HEK293T (cell line): Measurements from ENCODE around the gene GOLIM4.

Source experiments
- ARNT ChIP-seq: fragments of 450-650 bp; IDR thresholded peaks from 2 replicates; pipeline ENCODE4 v1.6.1; 2017; ENCODE audit warnings: mild to moderate bottlenecking
- BHLHE40 ChIP-seq: fragments of 450-650 bp; IDR thresholded peaks from 2 replicates; pipeline ENCODE4 v1.6.1; 2016; ENCODE audit warnings: mild to moderate bottlenecking, moderate library complexity, borderline replicate concordance
- CTBP1 ChIP-seq: fragments of 450-650 bp; IDR thresholded peaks from 2 replicates; pipeline ENCODE4 v1.6.1; 2016; ENCODE audit warnings: borderline replicate concordance
- ELF4 ChIP-seq: fragments of 450-650 bp; IDR thresholded peaks from 2 replicates; pipeline ENCODE4 v1.6.1; 2017; ENCODE audit warnings: antibody characterized with exemption
- FOXA1 ChIP-seq: fragments of 450-650 bp; IDR thresholded peaks from 2 replicates; pipeline ENCODE4 v1.6.1; 2016; ENCODE audit warnings: mild to moderate bottlenecking
- FOXK2 ChIP-seq: fragments of 450-650 bp; IDR thresholded peaks from 2 replicates; pipeline ENCODE4 v1.6.1; 2016; ENCODE audit warnings: mild to moderate bottlenecking
- FOXM1 ChIP-seq: fragments of 450-650 bp; IDR thresholded peaks from 2 replicates; pipeline ENCODE4 v1.6.1; 2017; ENCODE audit warnings: mild to moderate bottlenecking, borderline replicate concordance
- HDGF ChIP-seq: fragments of 450-650 bp; IDR thresholded peaks from 2 replicates; pipeline ENCODE4 v1.6.1; 2017; ENCODE audit warnings: antibody characterized with exemption, borderline replicate concordance
- L3MBTL2 ChIP-seq: fragments of 450-650 bp; conservative IDR thresholded peaks from 2 replicates; pipeline ENCODE4 v1.6.1; 2016; ENCODE audit warnings: mild to moderate bottlenecking
- LEF1 ChIP-seq: fragments of 450-650 bp; IDR thresholded peaks from 2 replicates; pipeline ENCODE4 v1.6.1; 2017; ENCODE audit warnings: mild to moderate bottlenecking, borderline replicate concordance
- NFRKB ChIP-seq: fragments of 450-650 bp; IDR thresholded peaks from 2 replicates; pipeline ENCODE4 v1.6.1; 2016; ENCODE audit warnings: mild to moderate bottlenecking, moderate library complexity
- SP1 ChIP-seq: fragments of 450-650 bp; IDR thresholded peaks from 2 replicates; pipeline ENCODE4 v1.6.1; 2017
- SUZ12 ChIP-seq: fragments of 450-650 bp; IDR thresholded peaks from 2 replicates; pipeline ENCODE4 v1.6.1; 2016; ENCODE audit warnings: mild to moderate bottlenecking
- TARDBP ChIP-seq: fragments of 450-650 bp; IDR thresholded peaks from 2 replicates; pipeline ENCODE4 v1.6.1; 2016

- TF ChIP-seq BHLHE40 (no peak), FOXM1 (no peak), FOXA1 (no peak), NFRKB (no peak), HDGF (no peak), ARNT (no peak), L3MBTL2 (no peak), SP1 (no peak), CTBP1 (no peak), LEF1 (no peak), ELF4 (no peak), TARDBP (no peak), FOXK2 (no peak), SUZ12 (no peak)
Observed at GRCh38 chr3:168066882-168067281, 28.8 kb downstream of the GOLIM4 start.
